B cell (primary cell): ENCODE data around the gene FBLIM1.

Experiments
- CTCF ChIP-seq: fragments of 200-600 bp; IDR thresholded peaks from one replicate; pipeline ENCODE4 v1.8.0; 2022; ENCODE audit warnings: antibody characterized with exemption, mild to moderate bottlenecking
- EZH2 ChIP-seq: IDR thresholded peaks from 2 replicates; pipeline ENCODE4 v1.6.1; 2012; ENCODE audit warnings: borderline replicate concordance, low read depth, mild to moderate bottlenecking, moderate library complexity, low read length; ENCODE audit not compliant: insufficient read depth, poor library complexity, severe bottlenecking

- TF ChIP-seq CTCF (no peak), EZH2 (no peak)
Measured at GRCh38 chr1:15768388-15768787, 9.8 kb downstream of the FBLIM1 start.
